NOMO-1 treated with dmso at 0.1 percent for 144 hours (cell line): Measurements from ENCODE around the gene ASB2.

Source experiments
- DNase-seq: peaks from one replicate; lab custom pipeline; 2025; ENCODE audit not compliant: unreplicated experiment; lab: John Stamatoyannopoulos, UW

Gene ASB2

DNA sequence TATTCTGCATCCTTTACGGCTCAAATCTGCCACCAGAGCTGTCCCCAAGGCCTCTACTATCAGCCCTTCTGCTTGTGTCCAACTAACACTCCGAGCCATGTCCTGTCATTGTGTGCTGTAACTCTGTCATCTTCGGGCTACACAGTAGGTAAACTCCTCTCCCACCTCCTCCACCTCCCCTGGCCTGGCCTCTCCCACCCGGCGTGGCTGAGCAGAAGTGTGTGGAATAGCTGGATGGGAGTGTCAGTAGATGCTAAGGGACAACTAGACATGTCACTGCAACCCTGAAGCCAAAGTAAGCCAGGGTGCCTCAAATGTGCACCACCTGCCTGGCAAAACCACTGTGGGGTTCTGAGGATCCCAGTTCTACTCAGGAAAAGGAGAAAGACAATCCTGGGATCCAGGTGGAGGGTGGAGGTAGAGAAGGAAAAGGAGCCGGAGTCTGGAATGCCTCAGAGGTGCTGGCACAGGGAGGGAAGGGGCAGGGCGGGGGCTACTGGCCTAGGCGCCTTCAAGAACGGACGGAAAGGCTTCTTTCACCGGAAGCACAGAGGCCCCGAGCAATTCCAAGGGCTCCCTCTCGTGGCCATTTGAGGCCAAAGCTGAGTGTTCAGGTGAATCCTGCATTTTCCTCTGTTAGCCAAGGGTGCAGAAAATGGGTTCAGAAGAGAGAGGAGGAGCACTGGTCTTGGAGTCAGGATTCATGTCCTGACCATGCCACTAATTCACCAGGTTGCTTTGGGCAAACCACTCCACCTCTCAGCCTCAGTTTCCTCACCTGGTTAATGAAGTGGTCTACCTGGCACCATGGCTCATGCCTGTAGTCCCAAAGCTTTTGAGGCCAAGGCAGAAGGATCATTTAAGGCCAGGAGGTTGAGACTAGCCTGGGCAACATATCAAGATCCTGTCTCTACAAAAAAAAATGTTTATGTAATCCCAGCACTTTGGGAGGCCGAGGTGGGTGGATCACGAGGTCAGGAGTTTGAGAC, 69.7 kb downstream of the ASB2 start:
- peak; percentile 59 for DNase-seq

GRCh38 chr14:93905623-93906022, 70.7 kb downstream of the ASB2 start:
- no peak for DNase-seq

GRCh38 chr14:93903342-93904184, 72.8 kb downstream of the ASB2 start:
- no peak for DNase-seq

DNA sequence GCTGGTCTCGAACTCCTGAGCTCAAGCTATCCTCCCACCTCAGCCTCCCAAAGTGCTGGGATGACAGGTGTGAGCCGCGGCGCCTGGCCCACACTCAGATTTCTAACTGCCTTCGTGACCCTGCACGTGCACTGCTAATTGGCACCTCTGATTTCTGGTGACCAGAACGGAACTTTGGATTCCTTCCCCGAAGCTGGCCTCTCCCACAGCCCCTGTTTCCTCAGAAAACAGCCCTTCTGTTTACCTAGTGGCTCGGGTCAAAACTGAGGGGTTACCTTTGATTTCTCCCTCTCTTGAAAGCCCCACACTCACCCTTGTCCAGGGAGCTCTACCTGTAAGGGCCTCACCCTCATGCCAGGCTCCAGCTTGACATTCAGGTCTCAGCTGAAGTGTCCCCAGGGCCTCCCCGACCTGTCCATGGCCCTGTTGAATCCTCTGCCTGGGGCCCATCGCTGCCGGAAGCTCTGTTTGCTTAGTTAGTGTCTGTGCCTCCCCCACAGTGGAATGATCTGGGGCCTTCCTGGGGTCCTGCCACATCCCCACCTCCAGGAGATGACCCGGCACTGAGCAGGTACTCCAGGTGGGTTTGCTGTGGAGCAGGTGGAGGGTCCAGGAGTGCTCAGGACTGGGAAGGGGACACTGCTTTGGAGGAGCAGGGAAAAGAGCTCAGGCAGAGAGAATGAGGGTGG, 73.6 kb downstream of the ASB2 start:
- DNase-seq: no peak

DNA sequence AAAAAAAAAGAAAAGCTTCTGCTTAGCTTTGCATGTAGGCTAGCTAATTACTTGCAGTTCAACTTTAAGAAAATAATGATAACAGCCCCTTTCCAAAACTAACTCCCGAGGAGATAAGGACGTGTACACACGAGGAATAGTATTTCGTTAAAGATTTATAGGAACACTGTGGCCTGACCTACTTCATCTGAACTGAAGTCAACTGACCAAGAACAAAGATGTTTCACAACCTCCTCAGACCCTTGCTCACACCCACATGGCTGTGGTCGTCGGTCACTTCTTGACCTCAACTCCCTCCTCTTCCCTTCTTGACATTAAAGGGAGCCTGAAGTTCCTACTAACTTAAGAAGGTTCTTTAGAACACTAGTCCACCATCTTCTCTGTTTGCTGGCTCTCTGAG, 74.6 kb downstream of the ASB2 start:
- DNase-seq: no peak

DNA sequence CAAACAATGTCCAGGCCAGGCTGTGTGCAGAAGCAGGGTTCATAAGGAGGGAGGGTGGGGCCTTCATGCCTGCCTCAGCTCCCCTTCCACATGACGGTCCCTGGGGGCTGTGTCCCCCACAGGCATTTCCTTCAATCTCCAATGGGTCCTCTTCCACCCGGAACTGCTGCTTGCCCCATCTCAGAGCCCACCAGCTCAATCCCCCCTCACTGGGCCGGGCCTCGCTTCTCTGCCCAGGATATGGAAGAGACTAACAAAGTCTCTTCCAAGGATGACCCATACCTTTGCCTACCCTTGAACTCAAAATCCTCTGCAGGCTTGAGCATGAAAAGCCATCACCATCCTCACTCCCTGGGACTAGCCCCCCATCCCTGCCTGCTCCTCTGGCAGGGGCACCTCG, 77.6 kb downstream of the ASB2 start:
- no peak for DNase-seq

DNA sequence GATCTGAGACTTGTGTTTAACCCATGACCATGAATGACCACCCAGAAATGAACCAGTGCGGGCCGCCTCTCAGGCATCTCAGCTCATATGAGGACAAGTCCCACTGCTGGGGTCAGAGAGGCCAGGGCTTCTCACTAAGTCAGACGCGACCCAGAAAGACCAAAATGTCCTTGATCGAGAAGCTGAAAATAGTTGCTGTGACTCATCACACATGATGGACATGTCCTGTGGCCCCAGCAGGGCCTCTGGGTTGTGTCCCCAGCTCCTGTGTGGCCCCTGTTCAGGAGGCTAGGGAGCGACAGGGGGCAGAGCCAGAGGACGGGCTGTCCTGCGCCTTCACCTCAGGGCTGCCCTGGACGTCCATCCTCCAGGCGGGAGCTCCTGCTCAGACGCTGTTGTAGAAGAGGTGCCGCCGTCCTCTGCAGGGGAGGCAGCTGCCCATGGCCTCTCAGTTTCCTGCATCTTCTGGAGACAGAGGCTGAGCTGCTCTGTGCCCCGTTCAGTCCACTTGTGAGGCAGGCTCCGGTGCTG, 78.2 kb downstream of the ASB2 start:
- DNase-seq: no peak

GRCh38 chr14:93897476-93897845, 78.9 kb downstream of the ASB2 start:
- DNase-seq: no peak

DNA sequence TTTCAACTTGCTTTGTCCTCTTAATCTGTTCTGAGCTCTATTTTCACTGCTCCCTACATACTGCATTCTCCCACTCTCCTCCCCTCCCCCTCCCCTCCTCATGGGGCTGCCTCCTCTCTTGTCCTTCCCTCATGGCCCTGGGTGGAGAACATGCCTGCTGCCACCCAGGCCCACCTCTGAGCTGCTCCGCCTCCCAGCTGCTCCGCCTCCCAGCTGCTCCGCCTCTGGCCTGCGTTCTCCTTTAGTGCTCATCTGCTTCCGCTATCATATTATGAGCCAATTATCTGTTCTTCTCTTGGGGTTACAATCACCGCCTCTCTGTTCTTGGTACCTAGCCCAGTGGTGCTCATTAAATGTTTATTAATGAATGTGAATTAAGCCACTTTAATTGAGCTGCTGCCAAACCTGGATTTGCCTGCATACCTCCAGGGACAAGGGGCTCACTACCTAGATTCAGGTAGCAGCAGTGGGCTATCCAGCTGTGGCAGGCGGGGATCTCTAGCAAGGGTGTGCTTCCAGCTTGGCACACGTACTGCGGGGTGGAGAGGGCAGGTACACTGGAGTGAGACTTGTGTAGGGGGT, 81.3 kb downstream of the ASB2 start:
- no peak for DNase-seq

GRCh38 chr14:93893661-93894261, 82.6 kb downstream of the ASB2 start:
- no peak for DNase-seq

- DNase-seq: no peak
Measured at GRCh38 chr14:93892923-93893558, 83.3 kb downstream of the ASB2 start.

DNA sequence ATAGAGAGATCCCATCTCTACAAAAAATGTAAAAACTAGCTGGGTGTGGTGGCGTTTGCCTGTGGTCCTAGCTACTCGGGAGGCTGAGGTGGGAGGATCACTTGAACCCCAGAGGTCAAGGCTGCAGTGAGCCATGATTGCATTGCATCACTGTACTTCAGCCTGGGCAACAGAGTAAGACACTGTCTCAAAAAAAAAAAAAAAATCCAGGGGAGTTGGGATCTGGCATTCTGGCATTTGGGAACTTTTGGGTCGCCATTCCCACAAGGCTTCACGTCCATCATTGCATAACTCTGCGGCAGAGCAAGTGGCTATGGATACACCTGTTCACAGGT, 83.9 kb downstream of the ASB2 start:
- DNase-seq: no peak

DNA sequence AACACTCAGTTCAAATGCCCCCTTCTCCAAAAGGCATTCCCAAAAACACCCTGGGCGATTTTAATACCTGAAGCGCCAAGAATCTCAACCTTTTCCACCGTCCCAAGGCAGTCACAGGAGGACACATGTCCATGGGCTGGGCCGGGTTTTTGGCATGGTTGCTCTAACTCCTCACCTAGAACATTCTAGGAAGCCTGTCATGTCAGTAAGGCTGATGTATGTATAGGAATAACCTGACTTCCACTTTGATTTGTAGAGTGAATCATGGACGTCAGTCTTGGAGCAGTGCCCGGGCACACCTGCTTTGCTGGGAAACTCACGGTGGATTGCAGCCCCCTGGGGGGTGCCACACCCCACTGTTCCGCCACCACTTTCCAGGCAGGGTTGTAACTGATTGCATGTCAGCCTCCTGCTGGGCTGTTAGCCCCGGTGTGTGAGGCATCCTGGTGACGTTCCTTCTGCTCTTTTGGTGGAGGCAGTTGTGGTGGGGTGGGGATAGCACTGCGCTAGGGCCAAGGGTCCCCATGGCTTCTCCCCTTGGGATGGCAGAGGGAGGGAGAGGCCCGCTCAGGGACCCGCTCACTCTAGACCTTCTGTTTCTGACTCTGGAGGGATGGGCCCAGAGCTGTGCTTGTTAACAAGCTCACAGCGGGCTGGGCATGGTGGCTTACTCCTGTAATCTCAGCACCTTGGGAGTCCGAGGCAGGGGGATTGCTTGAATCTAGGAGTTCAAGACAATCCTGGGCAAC, 84.4 kb downstream of the ASB2 start:
- DNase-seq: no peak

DNA sequence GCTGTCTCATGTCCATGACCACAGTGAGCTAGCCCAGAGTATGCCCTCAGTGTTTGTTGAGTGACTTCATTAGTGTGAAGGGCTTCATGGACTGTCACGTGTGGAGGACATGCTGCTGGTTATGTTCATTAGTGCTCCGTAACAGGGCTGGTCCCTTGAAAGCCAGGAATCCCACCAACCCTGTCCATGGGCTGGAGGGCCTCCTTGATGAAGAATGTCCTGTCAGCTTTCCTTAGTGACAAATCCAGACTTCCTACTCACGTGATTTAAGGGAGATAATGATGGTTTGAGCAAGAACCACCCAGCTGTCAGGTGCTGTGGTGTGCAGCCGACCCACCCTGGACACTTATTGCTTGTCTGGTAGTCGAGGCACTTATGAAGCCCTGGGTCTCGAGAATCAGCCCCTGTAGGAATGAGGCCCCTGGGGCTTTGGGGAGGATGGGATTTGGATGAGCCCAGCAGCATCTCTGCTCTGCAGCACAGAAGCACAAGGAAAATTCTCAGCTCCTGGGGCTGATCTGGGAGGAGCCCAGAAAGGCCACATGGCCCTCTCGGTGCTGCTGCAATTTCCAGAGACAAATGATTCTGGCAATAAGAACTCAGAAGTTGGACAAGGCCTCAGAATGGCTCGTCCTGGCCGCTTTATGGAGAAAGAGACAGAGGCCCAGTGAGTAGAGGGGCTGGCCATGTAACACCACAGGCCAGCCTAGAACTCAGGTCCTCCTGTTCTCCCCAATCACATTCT, 86.5 kb downstream of the ASB2 start:
- DNase-seq: no peak

GRCh38 chr14:93888995-93889394, 87.4 kb downstream of the ASB2 start:
- no peak for DNase-seq

DNA sequence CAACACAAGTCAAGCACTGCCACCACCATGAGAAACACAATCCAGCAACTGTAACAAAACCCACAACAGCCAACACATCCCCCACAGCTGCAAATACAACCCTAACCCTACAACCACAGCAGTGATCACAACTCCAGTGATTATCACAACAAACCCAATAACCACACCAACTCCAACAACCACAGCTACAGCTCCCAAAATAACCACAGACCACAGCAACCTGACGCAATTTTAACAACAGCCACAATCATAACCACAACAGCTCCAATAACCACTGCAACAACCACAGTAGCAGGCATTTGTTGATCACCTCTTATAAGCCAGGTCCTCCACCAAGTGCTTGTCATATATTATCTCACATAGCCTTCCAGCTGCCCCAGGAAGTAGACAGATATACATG, 91.4 kb downstream of the ASB2 start:
- no peak for DNase-seq
